SK-N-SH (cell line): ENCODE results near the gene SAA4. TPM values are rescaled to one million over a fixed set of nuclear protein-coding genes. Genes with fewer than 3 reads are reported as not detected.

Experiments used
- CTCF ChIA-PET: fragments of 300-600, 350-600 bp; formaldehyde crosslinking; extraction: SDS; loops from one replicate; lab custom pipeline; 2021; lab: Yijun Ruan, JAX
- POLR2A ChIA-PET: fragments of 350-600 bp; sonication (Branson Sonifier 250); formaldehyde crosslinking; extraction: SDS; loops from one replicate; lab custom pipeline; 2020; ENCODE audit warnings: antibody characterized with exemption, inconsistent platforms; lab: Yijun Ruan, JAX
- DNase-seq: peaks from one replicate; pipeline ENCODE4 v3.0.0; 2012
- H2AFZ ChIP-seq: fragments of 200-600 bp; sonication (generic); 2 replicates; pipeline ENCODE4 v1.8.1; 2016; ENCODE audit warnings: antibody characterized with exemption, mild to moderate bottlenecking, low read depth
- H3F3A ChIP-seq: fragments of 200-600 bp; sonication (generic); replicated peaks from 2 replicates; pipeline ENCODE3; 2016; ENCODE audit warnings: antibody characterized with exemption, mild to moderate bottlenecking; ENCODE audit not compliant: insufficient read depth
- H3K27ac ChIP-seq, 2 experiments: fragments of 200-500 bp in 1 of 2; fragments of 200-600 bp in 1 of 2; sonication (Bioruptor generic) in 1 of 2; sonication (generic), shearing (Covaris generic) in 1 of 2; 2 replicates each; pipeline versions ENCODE4 v1.5.1 to v1.6.1; 2014 to 2016; ENCODE audit warnings: low read depth in 2 of 2, inconsistent platforms in 1 of 2, low read length in 1 of 2, mild to moderate bottlenecking in 1 of 2, mixed read lengths in 1 of 2
- H3K27me3 ChIP-seq: fragments of 200-600 bp; sonication (generic), shearing (Covaris generic); 2 replicates; pipeline ENCODE4 v1.6.1; 2016; ENCODE audit warnings: mixed run types; ENCODE audit not compliant: insufficient read depth
- H3K36me3 ChIP-seq, 2 experiments: fragments of 200-500 bp in 1 of 2; fragments of 200-600 bp in 1 of 2; sonication (Bioruptor generic) in 1 of 2; sonication (generic) in 1 of 2; replicated peaks in 1 of 2; 2 replicates each; pipeline versions ENCODE3 to v1.5.1; 2014 to 2016; ENCODE audit warnings: low read length in 1 of 2, mild to moderate bottlenecking in 1 of 2; ENCODE audit not compliant: insufficient read depth in 2 of 2, control insufficient read depth in 1 of 2
- H3K4me1 ChIP-seq, 2 experiments: fragments of 200-500 bp in 1 of 2; fragments of 200-600 bp in 1 of 2; sonication (Bioruptor generic) in 1 of 2; sonication (generic), shearing (Covaris generic) in 1 of 2; 2 replicates each; pipeline versions ENCODE4 v1.5.1 to v1.6.1; 2014 to 2016; ENCODE audit warnings: low read depth in 1 of 2, low read length in 1 of 2, mixed run types in 1 of 2; ENCODE audit not compliant: insufficient read depth in 2 of 2, control insufficient read depth in 1 of 2
- H3K4me2 ChIP-seq: fragments of 200-600 bp; sonication (generic), shearing (Covaris generic); 2 replicates; pipeline ENCODE4 v1.6.1; 2017; ENCODE audit warnings: mixed run types
- H3K4me3 ChIP-seq, 2 experiments: fragments of 200-500 bp in 1 of 2; fragments of 200-600 bp in 1 of 2; sonication (Bioruptor generic) in 1 of 2; sonication (generic), shearing (Covaris generic) in 1 of 2; 2 replicates each; pipeline versions ENCODE4 v1.5.1 to v1.8.1; 2014 to 2016; ENCODE audit warnings: low read depth in 2 of 2, inconsistent platforms in 1 of 2, low read length in 1 of 2, mild to moderate bottlenecking in 1 of 2, mixed read lengths in 1 of 2, moderate library complexity in 1 of 2
- H3K79me2 ChIP-seq: fragments of 200-600 bp; sonication (generic); 2 replicates; pipeline ENCODE4 v1.8.1; 2017; ENCODE audit warnings: mild to moderate bottlenecking; ENCODE audit not compliant: insufficient read depth
- H3K9ac ChIP-seq: fragments of 200-600 bp; sonication (generic); 2 replicates; pipeline ENCODE4 v1.6.1; 2017; ENCODE audit warnings: mixed run types
- H3K9me2 ChIP-seq: fragments of 200-600 bp; sonication (generic); 2 replicates; pipeline ENCODE4 v1.6.1; 2017; ENCODE audit warnings: mixed run types
- H3K9me3 ChIP-seq: fragments of 200-600 bp; sonication (generic); 2 replicates; pipeline ENCODE4 v1.6.1; 2017; ENCODE audit warnings: mixed run types, mild to moderate bottlenecking, moderate library complexity
- H4K20me1 ChIP-seq: fragments of 200-600 bp; sonication (generic); 2 replicates; pipeline ENCODE4 v1.6.1; 2017; ENCODE audit warnings: mild to moderate bottlenecking, mixed run types; ENCODE audit not compliant: insufficient read depth
- EZH2phosphoT487 ChIP-seq: fragments of 200-600 bp; sonication (generic); IDR thresholded peaks from 2 replicates; pipeline ENCODE4 v1.6.1; 2017; ENCODE audit warnings: low read depth, mixed run types, mild to moderate bottlenecking, antibody characterized with exemption, moderate library complexity, borderline replicate concordance
- GABPA ChIP-seq: IDR thresholded peaks from 2 replicates; pipeline ENCODE4 v1.4.0; 2012; ENCODE audit warnings: low read depth, mild to moderate bottlenecking
- NFIC ChIP-seq: IDR thresholded peaks from 2 replicates; pipeline ENCODE4 v1.4.0; 2012; ENCODE audit warnings: borderline replicate concordance
- POLR2AphosphoS5 ChIP-seq: IDR thresholded peaks from 2 replicates; pipeline ENCODE4 v1.6.1; 2012; ENCODE audit warnings: low read depth, low read length
- SIN3A ChIP-seq: IDR thresholded peaks from 2 replicates; pipeline ENCODE4 v1.6.1; 2012; ENCODE audit warnings: low read depth, mild to moderate bottlenecking, low read length, moderate library complexity, borderline replicate concordance
- TAF1 ChIP-seq: IDR thresholded peaks from 2 replicates; pipeline ENCODE4 v1.6.1; 2012; ENCODE audit warnings: low read depth, mild to moderate bottlenecking, low read length, moderate library complexity, borderline replicate concordance
- TEAD4 ChIP-seq: IDR thresholded peaks from 2 replicates; pipeline ENCODE4 v1.4.0; 2012; ENCODE audit warnings: mild to moderate bottlenecking, borderline replicate concordance; ENCODE audit not compliant: insufficient read depth
- WGBS: methylation state at CpG from one replicate; pipeline ENCODE4 v1.1.6; 2017; ENCODE audit warnings: low lambda C conversion rate; 5-methylcytosine and 5-hydroxymethylcytosine counted together
- polyA plus RNA-seq, 3 experiments: library from polyadenylated mRNA; depleted of rRNA; stranded (reverse); fragments of >200 nt; gene quantifications; 2 replicates each; pipeline ENCODE4 v1.2.3, GENCODE V29; 2012
- TF ChIP-seq, protein P1 (sequence below): fragments of 200-600 bp; sonication (generic); IDR thresholded peaks from 2 replicates; pipeline ENCODE4 v1.6.1; 2017; ENCODE audit warnings: antibody characterized with exemption, mild to moderate bottlenecking, moderate library complexity
- TF ChIP-seq, protein P2 (sequence below): IDR thresholded peaks from 2 replicates; pipeline ENCODE4 v1.4.0; 2012; ENCODE audit warnings: low read depth, borderline replicate concordance
- TF ChIP-seq, protein P3 (sequence below): IDR thresholded peaks from 2 replicates; pipeline ENCODE4 v1.6.1; 2012; ENCODE audit warnings: mild to moderate bottlenecking, low read depth, low read length, moderate library complexity
- TF ChIP-seq, protein P4 (sequence below): fragments of 150-350 bp; IDR thresholded peaks from 2 replicates; pipeline ENCODE4 v1.6.1; 2017; ENCODE audit warnings: antibody characterized with exemption, low read length, low read depth, borderline replicate concordance
- TF ChIP-seq, protein P5 (sequence below): IDR thresholded peaks from 2 replicates; pipeline ENCODE4 v1.4.0; 2012; ENCODE audit warnings: low read depth

The SAA4 gene
- polyA plus RNA-seq, 1 of the 3 experiments (the other 2 are of a cell fraction) = not detected

DNA sequence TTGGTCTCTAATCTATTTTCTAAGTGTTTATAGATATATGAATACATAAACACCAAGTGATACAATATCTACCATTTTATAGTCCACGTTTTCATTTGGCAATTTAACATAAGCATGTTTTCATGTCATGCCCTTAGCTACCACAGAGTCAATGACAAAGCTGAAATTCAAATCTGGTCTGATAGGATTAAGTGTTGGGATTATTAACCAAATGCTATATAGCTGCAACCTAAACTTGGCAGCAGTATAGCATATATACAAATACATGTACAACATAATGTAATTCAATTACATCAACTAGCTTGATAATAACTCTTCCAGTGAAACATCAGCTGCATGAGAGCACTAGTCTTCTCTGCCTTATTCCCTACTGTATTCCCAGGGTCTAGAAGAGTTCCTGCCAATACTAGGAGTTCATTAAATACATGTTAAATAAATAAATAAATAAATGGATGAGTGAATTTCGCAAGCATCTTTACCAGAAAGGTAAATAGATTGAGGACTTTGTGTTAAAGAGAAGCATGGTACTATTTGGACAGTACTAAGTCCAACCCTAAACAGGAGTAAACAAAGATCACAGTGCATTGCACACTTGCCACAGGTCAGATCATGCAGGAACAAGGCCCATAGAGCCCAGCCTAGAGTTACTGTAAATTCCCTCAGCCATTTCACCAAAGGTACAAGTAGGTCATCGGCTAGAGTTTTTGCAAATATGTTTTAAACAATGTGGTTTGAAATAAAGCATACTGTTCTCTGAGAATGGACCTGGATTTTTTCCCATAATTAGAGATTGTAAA lies 12.8 kb downstream of the SAA4 start (continued):
- TF ChIP-seq EZH2phosphoT487 = no peak
- TF ChIP-seq, all 33 proteins: peak for 0

DNA sequence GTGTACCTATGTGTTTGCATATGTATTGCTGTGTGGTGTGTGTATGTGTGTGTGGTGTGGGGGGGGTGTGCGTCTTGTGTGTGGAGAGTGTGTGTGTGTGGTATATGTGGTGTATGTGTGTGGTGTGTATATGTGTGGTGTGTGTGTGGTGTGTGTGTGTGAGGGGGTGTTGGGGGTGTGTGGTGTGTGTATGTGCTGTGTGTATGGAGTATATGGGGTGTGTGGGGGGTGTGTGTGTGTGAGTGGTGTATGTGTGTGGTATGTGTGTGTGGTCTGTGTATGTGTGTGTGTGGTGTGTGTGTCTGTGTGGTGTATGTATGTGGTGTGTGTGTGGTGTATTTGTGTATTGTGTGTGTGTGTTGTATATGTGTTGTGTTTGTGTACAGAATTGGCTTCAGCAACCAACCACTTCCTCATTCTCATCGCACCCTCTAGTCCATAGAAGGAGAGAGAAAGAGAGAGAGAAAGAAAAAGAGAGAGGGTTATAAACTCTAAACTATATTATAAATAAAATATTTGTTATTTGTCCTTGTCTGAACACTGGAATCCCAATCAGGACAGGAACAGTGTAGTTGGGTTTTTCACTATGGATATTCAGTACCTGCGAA lies 13.7 kb downstream of the SAA4 start:
- ChIA-PET CTCF (interaction anchor here (1.1 to 2.1 kb wide), 3 partner anchors 33 to 542 kb away, joined by 3 to 6 read pairs (median 3); no protein-coding TSS in a partner anchor), POLR2A (no interaction called here)
- no peaks in the 10 kb centered on the region for H3K9me2 ChIP-seq
- H3K27ac ChIP-seq = no peak overlapping the region
- 52% methylated on average over 3 of the region's 3 CpGs for WGBS
- H3K4me1 ChIP-seq = no peaks in the 10 kb centered on the region
- no peak overlapping the region for H2AFZ ChIP-seq
- H3K79me2 ChIP-seq = no peaks in the 10 kb centered on the region
- TF ChIP-seq, protein P1, sequence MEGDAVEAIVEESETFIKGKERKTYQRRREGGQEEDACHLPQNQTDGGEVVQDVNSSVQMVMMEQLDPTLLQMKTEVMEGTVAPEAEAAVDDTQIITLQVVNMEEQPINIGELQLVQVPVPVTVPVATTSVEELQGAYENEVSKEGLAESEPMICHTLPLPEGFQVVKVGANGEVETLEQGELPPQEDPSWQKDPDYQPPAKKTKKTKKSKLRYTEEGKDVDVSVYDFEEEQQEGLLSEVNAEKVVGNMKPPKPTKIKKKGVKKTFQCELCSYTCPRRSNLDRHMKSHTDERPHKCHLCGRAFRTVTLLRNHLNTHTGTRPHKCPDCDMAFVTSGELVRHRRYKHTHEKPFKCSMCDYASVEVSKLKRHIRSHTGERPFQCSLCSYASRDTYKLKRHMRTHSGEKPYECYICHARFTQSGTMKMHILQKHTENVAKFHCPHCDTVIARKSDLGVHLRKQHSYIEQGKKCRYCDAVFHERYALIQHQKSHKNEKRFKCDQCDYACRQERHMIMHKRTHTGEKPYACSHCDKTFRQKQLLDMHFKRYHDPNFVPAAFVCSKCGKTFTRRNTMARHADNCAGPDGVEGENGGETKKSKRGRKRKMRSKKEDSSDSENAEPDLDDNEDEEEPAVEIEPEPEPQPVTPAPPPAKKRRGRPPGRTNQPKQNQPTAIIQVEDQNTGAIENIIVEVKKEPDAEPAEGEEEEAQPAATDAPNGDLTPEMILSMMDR = no peak
- TF ChIP-seq, protein P2, sequence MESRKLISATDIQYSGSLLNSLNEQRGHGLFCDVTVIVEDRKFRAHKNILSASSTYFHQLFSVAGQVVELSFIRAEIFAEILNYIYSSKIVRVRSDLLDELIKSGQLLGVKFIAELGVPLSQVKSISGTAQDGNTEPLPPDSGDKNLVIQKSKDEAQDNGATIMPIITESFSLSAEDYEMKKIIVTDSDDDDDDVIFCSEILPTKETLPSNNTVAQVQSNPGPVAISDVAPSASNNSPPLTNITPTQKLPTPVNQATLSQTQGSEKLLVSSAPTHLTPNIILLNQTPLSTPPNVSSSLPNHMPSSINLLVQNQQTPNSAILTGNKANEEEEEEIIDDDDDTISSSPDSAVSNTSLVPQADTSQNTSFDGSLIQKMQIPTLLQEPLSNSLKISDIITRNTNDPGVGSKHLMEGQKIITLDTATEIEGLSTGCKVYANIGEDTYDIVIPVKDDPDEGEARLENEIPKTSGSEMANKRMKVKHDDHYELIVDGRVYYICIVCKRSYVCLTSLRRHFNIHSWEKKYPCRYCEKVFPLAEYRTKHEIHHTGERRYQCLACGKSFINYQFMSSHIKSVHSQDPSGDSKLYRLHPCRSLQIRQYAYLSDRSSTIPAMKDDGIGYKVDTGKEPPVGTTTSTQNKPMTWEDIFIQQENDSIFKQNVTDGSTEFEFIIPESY = no peak
- TF ChIP-seq, protein P3, sequence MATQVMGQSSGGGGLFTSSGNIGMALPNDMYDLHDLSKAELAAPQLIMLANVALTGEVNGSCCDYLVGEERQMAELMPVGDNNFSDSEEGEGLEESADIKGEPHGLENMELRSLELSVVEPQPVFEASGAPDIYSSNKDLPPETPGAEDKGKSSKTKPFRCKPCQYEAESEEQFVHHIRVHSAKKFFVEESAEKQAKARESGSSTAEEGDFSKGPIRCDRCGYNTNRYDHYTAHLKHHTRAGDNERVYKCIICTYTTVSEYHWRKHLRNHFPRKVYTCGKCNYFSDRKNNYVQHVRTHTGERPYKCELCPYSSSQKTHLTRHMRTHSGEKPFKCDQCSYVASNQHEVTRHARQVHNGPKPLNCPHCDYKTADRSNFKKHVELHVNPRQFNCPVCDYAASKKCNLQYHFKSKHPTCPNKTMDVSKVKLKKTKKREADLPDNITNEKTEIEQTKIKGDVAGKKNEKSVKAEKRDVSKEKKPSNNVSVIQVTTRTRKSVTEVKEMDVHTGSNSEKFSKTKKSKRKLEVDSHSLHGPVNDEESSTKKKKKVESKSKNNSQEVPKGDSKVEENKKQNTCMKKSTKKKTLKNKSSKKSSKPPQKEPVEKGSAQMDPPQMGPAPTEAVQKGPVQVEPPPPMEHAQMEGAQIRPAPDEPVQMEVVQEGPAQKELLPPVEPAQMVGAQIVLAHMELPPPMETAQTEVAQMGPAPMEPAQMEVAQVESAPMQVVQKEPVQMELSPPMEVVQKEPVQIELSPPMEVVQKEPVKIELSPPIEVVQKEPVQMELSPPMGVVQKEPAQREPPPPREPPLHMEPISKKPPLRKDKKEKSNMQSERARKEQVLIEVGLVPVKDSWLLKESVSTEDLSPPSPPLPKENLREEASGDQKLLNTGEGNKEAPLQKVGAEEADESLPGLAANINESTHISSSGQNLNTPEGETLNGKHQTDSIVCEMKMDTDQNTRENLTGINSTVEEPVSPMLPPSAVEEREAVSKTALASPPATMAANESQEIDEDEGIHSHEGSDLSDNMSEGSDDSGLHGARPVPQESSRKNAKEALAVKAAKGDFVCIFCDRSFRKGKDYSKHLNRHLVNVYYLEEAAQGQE = no peak
- TF ChIP-seq POLR2AphosphoS5 (no peak), EZH2phosphoT487 (no peak), TEAD4 (no peak), TAF1 (no peak), SIN3A (no peak), NFIC (no peak), GABPA (no peak)
- TF ChIP-seq, protein P4, sequence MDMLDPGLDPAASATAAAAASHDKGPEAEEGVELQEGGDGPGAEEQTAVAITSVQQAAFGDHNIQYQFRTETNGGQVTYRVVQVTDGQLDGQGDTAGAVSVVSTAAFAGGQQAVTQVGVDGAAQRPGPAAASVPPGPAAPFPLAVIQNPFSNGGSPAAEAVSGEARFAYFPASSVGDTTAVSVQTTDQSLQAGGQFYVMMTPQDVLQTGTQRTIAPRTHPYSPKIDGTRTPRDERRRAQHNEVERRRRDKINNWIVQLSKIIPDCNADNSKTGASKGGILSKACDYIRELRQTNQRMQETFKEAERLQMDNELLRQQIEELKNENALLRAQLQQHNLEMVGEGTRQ = no peak
- TF ChIP-seq, protein P5, sequence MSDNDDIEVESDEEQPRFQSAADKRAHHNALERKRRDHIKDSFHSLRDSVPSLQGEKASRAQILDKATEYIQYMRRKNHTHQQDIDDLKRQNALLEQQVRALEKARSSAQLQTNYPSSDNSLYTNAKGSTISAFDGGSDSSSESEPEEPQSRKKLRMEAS = no peak
- H4K20me1 ChIP-seq = no peaks in the 10 kb centered on the region
- H3K9ac ChIP-seq = no peak overlapping the region
- no peaks in the 10 kb centered on the region for H3F3A ChIP-seq
- no peak overlapping the region for H3K4me2 ChIP-seq
- H3K27me3 ChIP-seq = no peaks in the 10 kb centered on the region
- no peaks in the 10 kb centered on the region for H3K9me3 ChIP-seq
- DNase-seq = no peak
- no peaks in the 10 kb centered on the region for H3K36me3 ChIP-seq
- H3K4me3 ChIP-seq = no peak overlapping the region
